ENCODE results near the gene PLEKHG2. TPM values are rescaled to one million over a fixed set of nuclear protein-coding genes. Genes with fewer than 3 reads are reported as not detected.

The PLEKHG2 gene
- total and polyA plus RNA-seq, 4 donors, result 2.1 to 4.5 (median 3.0) TPM

- Histone ChIP-seq H3K4me3 (ENCODE audit: low read depth in 1 of 3, low read length in 3 of 3) (no peak overlapping the region), H3K9ac (ENCODE audit: low read depth in 1 of 2, low read length in 2 of 2) (no peak overlapping the region), H3K4me1 (ENCODE audit: control insufficient read depth in 4 of 4, insufficient read depth in 4 of 4, low read length in 3 of 4) (peaks cover 13 to 38% (median 27%) of the 10 kb centered on the region in 4 donors), H3K27ac (ENCODE audit: low read depth in 1 of 2, low read length in 2 of 2) (no peak overlapping the region), H3K36me3 (ENCODE audit: control insufficient read depth in 4 of 4, insufficient read depth in 3 of 4, low read depth in 1 of 4, low read length in 3 of 4) (peaks cover 0 to 13% (median 4%) of the 10 kb centered on the region in 4 donors), H3K27me3 (ENCODE audit: control insufficient read depth in 4 of 4, insufficient read depth in 4 of 4, low read length in 3 of 4) (no peaks in the 10 kb centered on the region), H3K9me3 (ENCODE audit: control insufficient read depth in 4 of 4, low read length in 3 of 4) (no peaks in the 10 kb centered on the region)
- WGBS, result 75% methylated on average over 3 of the region's 3 CpGs
- TF ChIP-seq FOXA1 (IDR thresholded peaks at IDR 0.05) (no peak), NR2F2 (IDR thresholded peaks at IDR 0.05) (no peak), SP1 (IDR thresholded peaks at IDR 0.05) (no peak), RAD21 (IDR thresholded peaks at IDR 0.05) (no peak), REST (IDR thresholded peaks at IDR 0.05) (no peak), TAF1 (conservative IDR thresholded peaks at IDR 0.05) (no peak), FOXA2 (IDR thresholded peaks at IDR 0.05) (no peak), ATF3 (IDR thresholded peaks at IDR 0.05) (no peak), ZBTB33 (IDR thresholded peaks at IDR 0.05) (no peak), HNF4A (conservative IDR thresholded peaks at IDR 0.05) (no peak), EGR1 (IDR thresholded peaks at IDR 0.05; ENCODE audit: low read depth in 2 of 2) (no peak), HNF4G (IDR thresholded peaks at IDR 0.05) (no peak), YY1 (IDR thresholded peaks at IDR 0.05) (no peak)
- DNase-seq (ENCODE audit: low spot score), result no peak
These were observed 35.8 kb downstream of the PLEKHG2 start for GRCh38 chr19:39448271-39448670.

- Histone ChIP-seq H3K27me3 (ENCODE audit: control insufficient read depth in 4 of 4, insufficient read depth in 4 of 4, low read length in 3 of 4) (no peaks in the 10 kb centered on the region), H3K36me3 (ENCODE audit: control insufficient read depth in 4 of 4, insufficient read depth in 3 of 4, low read depth in 1 of 4, low read length in 3 of 4) (peaks cover 0 to 18% (median 7%) of the 10 kb centered on the region in 4 donors), H3K4me1 (ENCODE audit: control insufficient read depth in 4 of 4, insufficient read depth in 4 of 4, low read length in 3 of 4) (peaks cover 13 to 38% (median 27%) of the 10 kb centered on the region in 4 donors), H3K9ac (ENCODE audit: low read depth in 1 of 2, low read length in 2 of 2) (no peak overlapping the region), H3K4me3 (ENCODE audit: low read depth in 1 of 3, low read length in 3 of 3) (no peak overlapping the region), H3K9me3 (ENCODE audit: control insufficient read depth in 4 of 4, low read length in 3 of 4) (no peaks in the 10 kb centered on the region), H3K27ac (ENCODE audit: low read depth in 1 of 2, low read length in 2 of 2) (no peak overlapping the region)
- DNase-seq (ENCODE audit: low spot score), result no peak
- 84% methylated on average over 8 of the region's 8 CpGs for WGBS
- TF ChIP-seq NR2F2 (IDR thresholded peaks at IDR 0.05) (no peak), REST (IDR thresholded peaks at IDR 0.05) (no peak), FOXA1 (IDR thresholded peaks at IDR 0.05) (no peak), HNF4G (IDR thresholded peaks at IDR 0.05) (no peak), TAF1 (conservative IDR thresholded peaks at IDR 0.05) (no peak), CTCF (IDR thresholded peaks at IDR 0.05; ENCODE audit: low read depth, low read length, missing input control) (no peak), MAX (IDR thresholded peaks at IDR 0.05) (no peak), FOXA2 (IDR thresholded peaks at IDR 0.05) (no peak), EGR1 (IDR thresholded peaks at IDR 0.05; ENCODE audit: low read depth in 2 of 2) (no peak), RXRA (IDR thresholded peaks at IDR 0.05) (no peak), ZBTB33 (IDR thresholded peaks at IDR 0.05) (no peak), SP1 (IDR thresholded peaks at IDR 0.05) (no peak), RAD21 (IDR thresholded peaks at IDR 0.05) (no peak), JUND (IDR thresholded peaks at IDR 0.05) (no peak)
These were observed 36.8 kb downstream of the PLEKHG2 start for GRCh38 chr19:39449116-39449797.
